RWPE2 (cell line): ENCODE results near the gene PCNA.

ENCODE experiments used
- ATAC-seq: fragments of 200-7000 bp; cut with Tn5 transposase; 3 replicates; pipeline ENCODE4 v1.9.1; 2021; ENCODE audit warnings: low read depth
- DNase-seq: peaks from one replicate; pipeline ENCODE4 v3.0.0-alpha.2; 2020; ENCODE audit warnings: low spot score
- H3K27ac ChIP-seq: fragments of 450-650 bp; 2 replicates; pipeline ENCODE4 v1.5.1; 2017; ENCODE audit warnings: mild to moderate bottlenecking; ENCODE audit not compliant: poor library complexity, severe bottlenecking
- H3K27me3 ChIP-seq: fragments of 250-450 bp; sonication (Bioruptor Pico); 2 replicates; pipeline ENCODE4 v1.5.1; 2021; ENCODE audit warnings: mild to moderate bottlenecking, moderate library complexity; ENCODE audit not compliant: insufficient read depth, poor library complexity, severe bottlenecking
- H3K36me3 ChIP-seq: fragments of 250-450 bp; sonication (Bioruptor Pico); 2 replicates; pipeline ENCODE4 v1.5.1; 2020; ENCODE audit warnings: low read depth, mild to moderate bottlenecking, moderate library complexity
- H3K4me1 ChIP-seq: fragments of 250-450 bp; sonication (Bioruptor Pico); 2 replicates; pipeline ENCODE4 v1.5.1; 2021; ENCODE audit warnings: mild to moderate bottlenecking, moderate library complexity; ENCODE audit not compliant: insufficient read depth, poor library complexity, severe bottlenecking
- H3K4me3 ChIP-seq: fragments of 250-450 bp; sonication (Bioruptor Pico); 2 replicates; pipeline ENCODE4 v1.5.1; 2021; ENCODE audit warnings: mild to moderate bottlenecking, moderate library complexity; ENCODE audit not compliant: severe bottlenecking
- H3K9me3 ChIP-seq: fragments of 250-450 bp; sonication (Bioruptor Pico); 2 replicates; pipeline ENCODE4 v1.5.1; 2021; ENCODE audit warnings: mild to moderate bottlenecking, moderate library complexity; ENCODE audit not compliant: severe bottlenecking
- TF ChIP-seq, protein P1 (sequence below): fragments of 450-650 bp; IDR thresholded peaks from one replicate; pipeline ENCODE4 v1.5.1; 2017; ENCODE audit warnings: mild to moderate bottlenecking, moderate library complexity; ENCODE audit not compliant: poor library complexity, severe bottlenecking

PCNA gene

GRCh38 chr20:5095454-5095853, 24.3 kb downstream of the PCNA start:
- Histone ChIP-seq H3K4me3 (no peak overlapping the region), H3K9me3 (no peaks in the 10 kb centered on the region), H3K36me3 (peaks cover 35% of the 10 kb centered on the region), H3K27me3 (no peaks in the 10 kb centered on the region), H3K27ac (no peak overlapping the region), H3K4me1 (no peaks in the 10 kb centered on the region)
- TF ChIP-seq, protein P1, sequence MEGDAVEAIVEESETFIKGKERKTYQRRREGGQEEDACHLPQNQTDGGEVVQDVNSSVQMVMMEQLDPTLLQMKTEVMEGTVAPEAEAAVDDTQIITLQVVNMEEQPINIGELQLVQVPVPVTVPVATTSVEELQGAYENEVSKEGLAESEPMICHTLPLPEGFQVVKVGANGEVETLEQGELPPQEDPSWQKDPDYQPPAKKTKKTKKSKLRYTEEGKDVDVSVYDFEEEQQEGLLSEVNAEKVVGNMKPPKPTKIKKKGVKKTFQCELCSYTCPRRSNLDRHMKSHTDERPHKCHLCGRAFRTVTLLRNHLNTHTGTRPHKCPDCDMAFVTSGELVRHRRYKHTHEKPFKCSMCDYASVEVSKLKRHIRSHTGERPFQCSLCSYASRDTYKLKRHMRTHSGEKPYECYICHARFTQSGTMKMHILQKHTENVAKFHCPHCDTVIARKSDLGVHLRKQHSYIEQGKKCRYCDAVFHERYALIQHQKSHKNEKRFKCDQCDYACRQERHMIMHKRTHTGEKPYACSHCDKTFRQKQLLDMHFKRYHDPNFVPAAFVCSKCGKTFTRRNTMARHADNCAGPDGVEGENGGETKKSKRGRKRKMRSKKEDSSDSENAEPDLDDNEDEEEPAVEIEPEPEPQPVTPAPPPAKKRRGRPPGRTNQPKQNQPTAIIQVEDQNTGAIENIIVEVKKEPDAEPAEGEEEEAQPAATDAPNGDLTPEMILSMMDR = no peak
- ATAC-seq (0 out of 3 replicates have a peak, but pooled peaks have one; percentile 9), DNase-seq (no peak)

- H3K27ac ChIP-seq = no peak overlapping the region
Observed at GRCh38 chr20:5092765-5093339, 26.9 kb downstream of the PCNA start.

DNA sequence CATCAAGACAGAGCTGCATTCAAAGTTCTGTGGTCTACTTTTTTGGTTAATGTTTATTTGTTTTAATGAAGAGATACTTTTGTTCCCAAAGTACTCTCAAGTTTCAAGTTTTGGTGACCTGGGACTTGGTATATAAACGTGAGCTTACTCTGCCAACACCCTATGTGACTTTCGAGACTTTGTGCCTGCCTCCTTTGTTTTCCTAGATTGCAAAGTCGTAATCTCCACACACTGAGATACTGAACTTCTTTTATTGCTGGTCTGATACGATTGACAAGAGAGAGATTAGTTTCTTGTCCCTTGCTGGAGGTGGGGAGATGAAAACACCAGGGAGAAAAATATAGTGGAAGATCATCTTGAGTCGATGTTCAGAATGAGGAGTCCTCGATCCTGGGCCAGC, 27.9 kb downstream of the PCNA start:
- no peak overlapping the region for H3K27ac ChIP-seq
- H3K36me3 ChIP-seq = peaks cover 4% of the 10 kb centered on the region
- DNase-seq (no peak), ATAC-seq (no peak)
- H3K9me3 ChIP-seq = no peaks in the 10 kb centered on the region
- no peaks in the 10 kb centered on the region for H3K4me1 ChIP-seq
- no peaks in the 10 kb centered on the region for H3K27me3 ChIP-seq
- TF ChIP-seq, protein P1 = no peak
- no peak overlapping the region for H3K4me3 ChIP-seq

More at GRCh38 chr20:5092765-5093339, 26.9 kb downstream of the PCNA start:
- no peak for ATAC-seq
- DNase-seq = no peak
- TF ChIP-seq, protein P1 = no peak
- Histone ChIP-seq H3K4me1 (no peaks in the 10 kb centered on the region), H3K27me3 (no peaks in the 10 kb centered on the region), H3K36me3 (peaks cover 10% of the 10 kb centered on the region), H3K4me3 (no peak overlapping the region), H3K9me3 (no peaks in the 10 kb centered on the region)

DNA sequence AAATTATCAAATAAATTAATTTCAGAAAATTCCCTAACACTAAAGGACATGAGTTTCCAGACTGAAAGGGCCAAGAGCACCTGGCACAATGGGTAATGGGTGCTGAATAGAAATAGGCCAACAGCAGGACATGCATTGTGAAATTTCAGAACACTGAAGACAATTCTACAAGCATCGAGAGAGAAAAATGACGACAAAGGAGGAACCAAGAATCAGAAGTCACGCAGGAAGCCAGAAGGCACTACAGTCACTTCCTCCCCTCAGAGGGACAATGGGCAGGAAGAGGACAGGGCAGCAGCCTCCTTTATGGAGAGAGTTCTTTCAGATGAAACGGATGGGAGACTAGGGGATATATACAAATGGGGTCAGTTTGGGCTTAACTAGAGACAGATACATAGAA, 29.6 kb downstream of the PCNA start:
- Histone ChIP-seq H3K4me3 (no peak overlapping the region), H3K4me1 (no peaks in the 10 kb centered on the region), H3K9me3 (no peaks in the 10 kb centered on the region), H3K27ac (no peak overlapping the region), H3K27me3 (no peaks in the 10 kb centered on the region), H3K36me3 (no peaks in the 10 kb centered on the region; the same call in 1 of the 2 replicates)
- ATAC-seq = 0 out of 3 replicates have a peak, but pooled peaks have one; percentile 20
- no peak for DNase-seq
- TF ChIP-seq, protein P1 = no peak

DNA sequence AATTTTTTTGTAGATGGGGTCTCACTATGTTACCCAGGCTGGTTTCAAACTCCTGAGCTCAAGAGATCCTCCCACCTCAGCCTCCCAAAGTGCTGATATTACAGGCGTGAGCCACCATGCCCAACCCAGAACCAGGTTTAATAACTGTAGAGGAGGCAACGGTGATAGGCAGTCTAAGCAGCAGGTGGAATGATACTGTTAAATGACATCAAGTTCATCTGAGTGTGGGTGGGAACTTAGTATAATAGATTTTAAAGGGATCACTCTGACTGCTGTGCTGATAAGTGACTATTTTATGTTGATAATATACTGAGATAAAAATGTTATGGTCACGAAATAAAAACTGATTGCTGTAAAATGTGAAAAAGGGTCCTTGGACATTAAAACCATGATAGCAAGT, 31.1 kb downstream of the PCNA start:
- TF ChIP-seq, protein P1 = no peak
- no peak overlapping the region for H3K4me3 ChIP-seq
- DNase-seq = no peak

More for the DNA sequence above, 31.1 kb downstream of the PCNA start:
- Histone ChIP-seq H3K36me3 (no peaks in the 10 kb centered on the region; the same call in 1 of the 2 replicates), H3K27me3 (no peaks in the 10 kb centered on the region), H3K9me3 (no peaks in the 10 kb centered on the region), H3K4me1 (no peaks in the 10 kb centered on the region), H3K27ac (no peak overlapping the region)
- ATAC-seq = no peak
